Head of caudate nucleus (tissue), 42 donors: ENCODE results near the gene MSANTD2.

ENCODE experiments used
- DNase-seq, 42 donors: peaks; one replicate each; pipeline versions ENCODE4 v3.0.0 to v3.0.0-alpha.2; 2020 to 2021; ENCODE audit warnings: mixed read lengths in 7 of 42
- intact Hi-C: fragments of 100-400 bp; cut with DNase I; formaldehyde crosslinking; loops from one replicate; pipeline ENCODE4 v1.15.0; 2022

The MSANTD2 gene

DNA sequence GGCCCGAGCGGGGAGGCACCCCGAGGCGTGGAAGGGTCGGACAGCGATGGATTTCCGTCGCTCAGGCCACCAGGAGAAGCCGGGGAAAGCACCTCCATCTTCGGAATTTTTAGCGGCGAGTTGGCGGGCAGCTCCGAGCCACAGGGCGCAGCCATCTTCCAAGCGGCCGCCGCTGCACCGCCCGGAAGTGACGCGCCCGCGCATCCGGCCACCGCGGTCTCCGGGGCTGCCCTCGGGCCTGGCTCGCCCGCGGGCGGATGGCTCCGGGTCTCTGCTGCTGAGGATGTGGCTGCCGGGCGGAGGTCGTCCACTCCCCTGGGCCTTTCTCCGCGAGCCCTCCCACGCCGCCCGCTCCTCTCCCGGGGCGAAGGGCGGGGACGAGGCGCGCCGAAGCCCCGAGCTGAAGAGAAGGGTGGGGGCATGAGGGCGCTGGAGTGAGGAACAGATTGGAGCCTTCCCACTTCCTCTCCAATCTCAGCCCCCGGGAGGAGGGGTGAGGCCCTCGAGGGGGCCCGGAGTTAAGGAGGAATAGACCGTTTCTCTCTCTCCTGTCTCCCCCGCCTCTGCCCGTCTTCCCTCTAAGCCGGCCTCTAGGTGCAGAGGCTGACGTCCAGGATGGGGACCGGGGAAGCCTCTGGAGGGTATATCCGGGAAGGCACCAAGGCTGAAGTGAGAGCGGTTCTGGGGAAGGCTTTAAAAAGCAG lies at the start of gene MSANTD2:
Gene MSANTD2 (minus strand): TSS at position 181 of the 704 bp plus-strand sequence. CDS start 26 bp downstream, at position 155.
- intact Hi-C loops = no loop called here
- peak; percentile 58 to 93 (median 87) for DNase-seq

DNA sequence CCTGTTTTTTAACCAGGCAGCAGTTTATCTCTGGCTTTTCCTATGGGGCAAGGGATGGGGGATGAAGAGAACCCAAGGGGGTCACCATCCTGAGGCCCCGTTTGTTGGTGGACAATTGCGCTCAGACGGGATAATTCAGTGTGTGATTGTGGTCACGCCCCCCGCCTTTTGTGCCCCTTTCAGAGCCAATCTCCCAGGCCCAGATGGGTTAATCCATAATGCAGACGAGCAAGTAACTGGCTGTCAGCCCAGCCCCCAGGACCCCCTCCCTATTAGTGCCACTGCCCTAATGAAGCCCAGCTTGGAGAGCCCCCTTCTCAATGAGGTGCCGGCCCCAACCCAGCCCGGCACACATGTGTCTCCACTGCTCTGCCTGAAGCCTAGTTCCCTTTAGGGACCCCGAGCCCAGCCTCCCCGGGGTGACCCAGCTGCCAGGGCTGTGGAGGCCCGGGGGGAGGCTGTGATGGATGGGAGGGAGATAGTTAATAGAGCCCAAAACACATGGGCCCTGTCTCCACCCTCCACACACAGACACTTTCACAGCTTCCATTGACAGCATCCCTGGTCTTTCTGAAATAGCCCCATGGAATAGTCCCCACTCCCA lies 46.0 kb upstream of the MSANTD2 start:
- no peak for DNase-seq
- intact Hi-C loops = no loop called here

DNA sequence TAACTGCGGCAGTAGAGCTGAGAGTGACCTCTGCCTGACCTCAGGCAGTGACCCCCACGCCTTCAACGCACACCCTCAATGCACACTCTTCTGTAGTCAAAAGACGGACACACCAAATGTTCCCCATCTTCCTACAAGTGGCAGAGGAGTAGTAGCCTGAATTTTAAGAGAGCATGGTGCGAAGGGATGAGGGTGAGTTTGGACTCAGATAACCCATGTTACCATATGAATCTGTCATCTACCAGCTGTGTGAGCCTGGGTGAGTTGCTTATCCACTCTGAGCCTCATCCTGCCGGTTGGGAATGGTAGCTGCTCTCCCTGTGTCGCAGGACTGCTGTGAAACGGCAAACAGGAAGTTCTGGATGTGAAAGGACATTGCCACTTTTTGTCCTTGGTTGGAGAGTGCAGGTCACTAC lies 44.5 kb upstream of the MSANTD2 start:
- intact Hi-C loops = no loop called here

GRCh38 chr11:124843616-124843910 lies 43.4 kb upstream of the MSANTD2 start:
- no peak for DNase-seq
- intact Hi-C loops = no loop called here

More for the DNA sequence above, 44.5 kb upstream of the MSANTD2 start:
- no peak for DNase-seq

DNA sequence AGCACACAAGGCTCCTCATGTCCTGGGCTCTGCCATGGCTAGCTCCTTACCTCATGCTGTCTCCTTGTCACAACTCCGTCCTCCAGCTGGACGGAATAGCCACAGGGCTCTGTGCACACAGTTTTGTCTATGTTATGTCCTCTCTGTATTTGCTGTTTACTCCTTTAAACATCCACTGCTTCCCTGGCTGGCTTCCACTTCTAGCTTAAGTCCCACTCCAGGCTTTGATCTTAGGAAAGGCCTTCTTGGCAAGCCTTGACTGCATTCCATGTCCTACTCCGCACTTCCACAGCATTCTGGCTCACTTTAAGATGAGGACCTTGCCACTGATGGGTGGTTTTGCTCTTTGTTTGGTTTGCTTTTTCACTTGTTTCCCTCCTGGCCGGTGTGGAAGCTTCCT lies 42.1 kb upstream of the MSANTD2 start:
- DNase-seq = no peak

DNA sequence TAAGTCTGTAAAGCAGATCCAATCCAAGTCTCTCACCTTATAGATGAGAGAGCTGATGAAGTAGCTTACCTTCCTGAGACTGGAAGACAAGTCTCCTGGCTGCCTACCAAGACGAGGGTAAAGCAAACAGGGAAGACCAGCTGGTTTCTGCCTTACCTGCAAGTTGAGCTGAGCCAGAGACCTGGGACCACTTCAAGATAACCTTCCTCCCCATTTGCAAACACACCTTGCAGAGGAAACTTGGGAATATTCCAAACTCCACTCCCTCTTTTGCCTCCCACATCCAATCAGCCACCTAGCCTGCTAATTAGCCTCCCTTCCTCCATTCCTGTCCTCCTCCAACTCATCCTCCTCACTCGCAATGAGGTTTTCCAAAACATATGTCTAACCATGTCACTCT lies 41.6 kb upstream of the MSANTD2 start:
- peak in 3 of 42 donors; percentile 23 to 63 (median 38) for DNase-seq
- intact Hi-C loops = no loop called here

More for the DNA sequence above, 42.1 kb upstream of the MSANTD2 start:
- intact Hi-C loops = no loop called here

DNA sequence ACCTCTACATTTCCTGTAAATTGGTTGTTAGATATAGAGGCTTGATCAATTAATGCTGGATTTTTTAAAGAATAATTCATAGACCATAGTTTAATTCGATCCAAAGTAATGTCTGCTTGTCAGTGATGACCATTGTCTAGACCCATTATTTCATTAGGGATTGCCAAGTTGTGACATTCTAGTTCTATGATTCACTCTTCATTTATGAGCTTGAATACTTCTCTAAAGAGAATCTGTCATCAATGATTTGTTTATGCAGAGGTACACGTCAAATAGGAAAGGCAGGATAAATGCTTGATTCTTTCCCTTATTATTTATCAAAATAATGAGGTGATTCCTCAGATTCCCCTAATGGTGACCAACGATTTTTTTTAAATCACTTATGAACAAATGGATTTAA lies 41.0 kb upstream of the MSANTD2 start:
- DNase-seq = no peak
- intact Hi-C loops = no loop called here

DNA sequence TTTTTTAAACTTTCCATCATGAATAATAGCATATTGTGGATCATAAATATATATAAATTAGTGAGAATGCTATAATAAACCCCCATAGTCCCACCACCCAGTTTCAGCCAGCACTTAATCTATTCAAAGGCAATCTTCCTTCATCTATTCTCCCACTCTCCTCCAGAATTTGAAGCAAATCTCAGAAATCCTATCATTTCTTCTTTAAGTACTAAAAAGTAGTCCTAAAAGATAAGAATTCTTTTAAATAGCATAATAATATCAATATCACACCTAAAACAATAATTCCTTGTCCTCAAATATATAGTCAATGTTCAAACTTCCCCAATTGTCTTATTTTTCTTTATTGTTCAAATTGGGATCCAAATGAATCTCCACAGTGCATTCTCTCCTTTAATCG lies 40.5 kb upstream of the MSANTD2 start:
- DNase-seq = no peak
- intact Hi-C loops = no loop called here

- no peak for DNase-seq
- intact Hi-C loops = loop anchor here (5.0 kb wide), 2 partner anchors 78 to 173 kb away; partner anchors contain the start of gene ESAM
Observed at GRCh38 chr11:124839972-124840621, 39.9 kb upstream of the MSANTD2 start.

DNA sequence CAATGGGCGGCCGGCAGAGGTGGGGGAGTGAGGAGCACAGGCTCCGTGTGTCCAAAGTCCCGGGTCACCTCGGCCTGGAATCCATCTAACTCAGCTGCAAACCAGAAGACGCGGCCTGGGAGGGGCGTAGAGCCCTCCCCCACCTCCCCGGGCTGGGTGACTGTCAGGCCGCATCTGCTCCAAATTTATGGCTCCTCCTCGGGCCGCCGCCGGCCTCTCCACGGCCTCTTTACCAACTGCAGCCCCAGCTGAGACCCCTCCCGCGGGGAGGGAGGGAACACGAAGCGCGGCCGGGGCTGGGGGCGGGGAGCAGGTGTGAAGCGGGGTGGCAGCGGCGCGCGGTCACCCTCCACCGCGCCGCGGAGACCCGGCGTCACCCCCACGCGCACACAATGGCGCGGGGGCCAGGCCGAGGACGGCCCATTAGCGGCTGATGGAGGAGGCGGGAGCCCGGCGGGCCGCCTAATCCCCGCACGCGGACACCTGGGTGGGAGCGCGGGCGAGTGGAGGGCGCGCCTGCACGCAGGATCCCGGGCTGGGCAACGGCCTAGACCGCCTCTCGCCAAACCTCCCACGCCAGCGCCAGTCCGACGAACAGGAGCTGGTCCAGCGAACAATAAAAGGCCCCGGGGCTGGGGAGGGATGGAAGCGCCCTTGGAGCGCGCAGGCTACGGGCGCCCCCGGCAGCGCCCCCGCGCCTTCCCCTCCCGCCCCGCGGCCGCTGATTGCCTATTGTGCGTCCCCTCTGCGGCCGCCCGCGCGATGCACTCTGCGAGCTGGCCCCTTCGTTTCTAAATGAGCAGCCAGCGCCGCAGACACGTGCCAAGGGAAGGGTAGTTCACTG lies 39.1 kb upstream of the MSANTD2 start:
- intact Hi-C loops = loop anchor here (5.0 kb wide), 2 partner anchors 77 to 172 kb away; partner anchors contain the start of gene ESAM

DNA sequence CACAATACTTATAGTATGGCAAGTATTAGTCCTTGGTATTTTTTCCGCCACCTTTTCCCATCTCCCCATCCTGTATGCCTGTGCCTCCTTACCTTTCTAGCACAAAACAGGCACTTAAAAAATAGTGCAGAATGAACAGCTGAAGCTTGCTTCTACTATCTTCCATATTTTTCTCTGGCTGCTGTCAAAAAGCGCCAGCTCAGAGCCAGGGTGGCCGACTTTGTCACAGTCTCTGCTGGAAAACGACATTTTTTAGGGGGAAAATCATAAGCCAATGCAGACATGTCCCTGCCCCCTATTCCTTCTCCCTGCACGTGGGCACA lies 38.6 kb upstream of the MSANTD2 start:
- DNase-seq = peak in 1 of 42 donors; percentile 20
- intact Hi-C loops = loop anchor here (5.0 kb wide), 2 partner anchors 76 to 171 kb away; partner anchors contain the start of gene ESAM

More for the DNA sequence above, 39.1 kb upstream of the MSANTD2 start:
- DNase-seq = peak in 15 of 42 donors; percentile 7 to 48 (median 21)

- intact Hi-C loops = loop anchor here (5.0 kb wide), 2 partner anchors 75 to 170 kb away; partner anchors contain the start of gene ESAM
Observed at GRCh38 chr11:124837491-124837856, 37.3 kb upstream of the MSANTD2 start.

GRCh38 chr11:124835918-124836317 lies 35.7 kb upstream of the MSANTD2 start:
- intact Hi-C loops = loop anchor here (5.0 kb wide), 2 partner anchors 74 to 169 kb away; partner anchors contain the start of gene ESAM
- DNase-seq = no peak

More at GRCh38 chr11:124837491-124837856, 37.3 kb upstream of the MSANTD2 start:
- DNase-seq = peak in 17 of 42 donors; percentile 16 to 68 (median 39)

DNA sequence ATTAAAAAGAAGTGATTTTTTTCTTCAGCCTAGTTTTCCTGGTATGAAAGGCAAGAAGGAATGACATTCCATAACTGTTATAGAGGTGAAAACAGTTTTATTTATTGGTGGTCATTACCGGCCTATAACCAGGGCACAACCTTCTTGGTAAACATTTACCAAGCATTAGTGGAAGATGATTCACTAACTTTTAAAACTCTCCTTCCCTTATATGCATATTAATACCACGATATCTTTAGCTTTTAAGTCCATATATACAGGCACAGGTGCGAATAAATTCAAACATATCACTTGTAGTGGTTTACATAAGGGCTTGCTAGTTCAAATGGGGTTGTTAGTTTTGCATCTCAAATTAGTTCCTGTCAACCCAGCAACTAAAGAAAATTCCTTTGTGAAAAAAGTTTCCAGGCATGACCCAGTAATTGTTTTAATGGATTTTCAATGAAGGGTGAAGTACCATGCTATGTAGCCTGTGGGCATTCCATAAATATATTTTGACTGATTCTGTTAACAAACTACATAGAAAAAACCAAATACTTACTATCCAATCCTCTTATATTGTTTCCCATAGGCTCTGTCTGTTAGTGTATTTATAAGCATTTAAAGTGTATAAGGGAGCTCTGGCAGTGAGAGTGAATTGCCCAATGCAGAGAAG lies 34.4 kb upstream of the MSANTD2 start:
- intact Hi-C loops = loop anchor here (5.0 kb wide), 2 partner anchors 72 to 167 kb away; partner anchors contain the start of gene ESAM

DNA sequence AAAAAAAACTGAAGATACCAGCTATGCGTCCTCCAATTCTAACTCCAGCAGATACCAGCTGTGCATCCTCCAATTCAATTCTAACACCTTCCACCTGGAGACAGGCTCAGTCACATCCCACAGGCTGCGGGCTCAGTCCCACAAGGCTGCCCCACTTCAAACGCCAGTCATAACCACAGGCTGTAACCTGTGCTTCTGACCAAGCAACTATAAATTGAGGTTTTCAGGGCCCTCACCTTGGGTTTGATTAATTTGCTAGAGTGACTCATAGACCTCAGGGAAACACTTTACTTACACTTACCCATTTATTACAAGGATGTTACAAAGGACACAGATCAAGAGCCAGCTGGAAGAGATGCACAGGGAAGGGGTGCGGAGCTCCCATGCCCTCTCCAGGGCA lies 32.4 kb upstream of the MSANTD2 start:
- intact Hi-C loops = no loop called here
- no peak for DNase-seq

More for the DNA sequence above, 34.4 kb upstream of the MSANTD2 start:
- no peak for DNase-seq

DNA sequence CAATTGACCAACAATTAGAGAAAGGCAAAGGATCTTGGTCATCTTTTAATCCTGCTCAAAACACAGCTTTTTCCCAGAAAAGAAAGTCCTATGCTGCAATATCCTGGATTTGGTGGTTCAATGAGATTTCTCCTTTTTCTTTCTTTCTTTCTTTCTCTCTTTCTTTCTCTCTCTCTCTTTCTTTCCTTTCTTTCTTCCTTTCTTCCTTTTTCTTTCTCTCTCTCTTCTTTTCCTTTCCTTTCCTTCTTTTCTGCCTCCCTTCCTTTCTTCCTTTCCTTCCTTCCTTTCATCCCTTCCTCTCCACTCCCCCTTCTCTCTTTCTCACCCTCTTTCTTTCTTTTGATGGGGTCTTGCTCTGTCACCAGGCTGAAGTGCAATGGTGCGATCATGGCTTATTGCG lies 31.7 kb upstream of the MSANTD2 start:
- no peak for DNase-seq
- intact Hi-C loops = no loop called here

DNA sequence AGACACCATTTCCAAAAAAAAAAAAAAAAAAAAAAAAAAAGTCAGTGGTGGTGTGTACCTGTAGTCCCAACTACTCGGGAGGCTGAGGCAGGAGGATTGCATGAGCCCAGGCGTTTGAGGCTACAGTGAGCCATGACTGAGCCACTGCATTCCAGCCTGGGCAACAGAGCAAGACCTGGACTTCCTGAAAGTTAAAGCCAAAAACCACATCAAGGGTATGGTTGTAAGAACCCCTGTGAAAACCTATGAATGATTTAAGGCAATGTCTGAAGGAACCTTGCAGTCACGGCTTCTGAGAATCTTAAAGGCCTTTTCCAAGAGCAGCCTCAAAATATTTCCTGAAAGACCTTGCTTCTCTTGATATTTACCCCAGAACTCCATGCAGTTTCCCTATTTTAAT lies 30.5 kb upstream of the MSANTD2 start:
- no peak for DNase-seq
- intact Hi-C loops = no loop called here

DNA sequence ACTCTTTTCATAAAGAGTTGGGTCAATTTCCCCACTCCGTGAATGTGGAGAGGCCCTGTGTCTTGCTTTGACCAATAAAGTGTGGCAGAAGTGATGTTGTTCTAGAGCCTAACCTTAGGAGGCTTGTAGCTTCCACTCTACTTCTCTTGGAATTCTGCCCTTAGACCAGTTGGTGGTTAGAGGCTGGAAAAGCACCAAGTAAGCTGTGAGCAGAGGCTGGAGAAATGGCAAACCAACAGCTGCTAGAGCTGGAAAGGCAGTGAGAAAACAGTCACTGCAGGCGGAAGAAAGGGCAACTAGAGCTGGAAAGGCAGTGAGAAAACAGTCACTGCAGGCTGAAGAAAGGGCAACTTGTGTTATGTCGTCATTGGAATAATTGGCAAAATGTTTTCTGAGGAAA lies 29.8 kb upstream of the MSANTD2 start:
- no peak for DNase-seq
- intact Hi-C loops = no loop called here

DNA sequence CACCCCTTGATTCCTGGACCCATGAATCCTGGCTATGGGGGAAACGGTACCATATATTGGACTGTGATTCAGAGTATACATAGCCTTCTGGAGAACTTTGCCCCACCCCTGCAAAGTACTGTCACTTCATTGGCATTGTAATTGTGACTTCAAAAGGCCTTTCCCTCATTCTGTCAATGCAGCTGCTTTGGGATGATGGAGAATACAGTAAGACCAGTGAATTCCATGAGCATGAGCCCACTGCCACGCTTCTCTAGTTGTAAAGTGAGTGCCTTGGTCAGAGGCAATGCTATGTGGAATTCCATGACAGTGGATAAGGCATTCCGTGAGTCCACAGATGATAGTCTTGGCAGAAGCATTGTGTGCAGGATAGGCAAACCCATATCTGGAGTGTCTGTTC lies 25.7 kb upstream of the MSANTD2 start:
- intact Hi-C loops = no loop called here

More for the DNA sequence above, 25.7 kb upstream of the MSANTD2 start:
- DNase-seq = no peak
